Measurements from ENCODE around the gene TMCC1. TPM values are rescaled to one million over a fixed set of nuclear protein-coding genes. Genes with fewer than 3 reads are reported as not detected.
"Not testable (repeated sequence)": the region's sequence is repeated elsewhere in the genome, so short reads cannot be mapped to it uniquely, and the experiment has no call there.

Gene TMCC1
- total RNA-seq, 1 donor from 2014 or later, result 16.7 TPM

DNA sequence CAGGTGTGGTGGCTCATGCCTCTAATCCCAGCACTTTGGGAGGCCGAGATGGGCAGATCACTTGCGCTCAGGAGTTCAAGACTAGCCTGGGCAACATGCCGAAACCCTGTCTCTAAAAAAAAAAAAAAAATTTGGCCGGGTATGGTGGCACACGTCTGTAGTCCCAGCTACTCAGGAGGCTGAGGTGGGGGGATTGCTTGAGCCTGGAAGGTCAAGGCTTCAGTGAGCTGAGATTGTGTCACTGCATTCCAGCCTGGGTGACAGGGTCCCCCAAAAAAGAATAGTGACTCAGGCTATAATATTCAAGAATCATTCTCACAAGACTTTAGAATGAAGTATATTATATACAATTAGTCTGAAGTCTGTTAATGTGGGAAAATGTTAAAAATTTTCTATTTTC lies 216.5 kb downstream of the TMCC1 start:
- no peaks in the 10 kb centered on the region for H3K9me3 ChIP-seq
- no peak overlapping the region for H3K4me3 ChIP-seq
- no peak overlapping the region for H3K27ac ChIP-seq
- DNase-seq (ENCODE audit: extremely low spot score in 2 of 2), result no peak
- TF ChIP-seq POLR2A (IDR thresholded peaks at IDR 0.05) (no peak), POLR2AphosphoS5 (IDR thresholded peaks at IDR 0.05; ENCODE audit: insufficient read depth in 1 of 2, low read depth in 1 of 2) (no peak)
- TF ChIP-seq, protein P1, sequence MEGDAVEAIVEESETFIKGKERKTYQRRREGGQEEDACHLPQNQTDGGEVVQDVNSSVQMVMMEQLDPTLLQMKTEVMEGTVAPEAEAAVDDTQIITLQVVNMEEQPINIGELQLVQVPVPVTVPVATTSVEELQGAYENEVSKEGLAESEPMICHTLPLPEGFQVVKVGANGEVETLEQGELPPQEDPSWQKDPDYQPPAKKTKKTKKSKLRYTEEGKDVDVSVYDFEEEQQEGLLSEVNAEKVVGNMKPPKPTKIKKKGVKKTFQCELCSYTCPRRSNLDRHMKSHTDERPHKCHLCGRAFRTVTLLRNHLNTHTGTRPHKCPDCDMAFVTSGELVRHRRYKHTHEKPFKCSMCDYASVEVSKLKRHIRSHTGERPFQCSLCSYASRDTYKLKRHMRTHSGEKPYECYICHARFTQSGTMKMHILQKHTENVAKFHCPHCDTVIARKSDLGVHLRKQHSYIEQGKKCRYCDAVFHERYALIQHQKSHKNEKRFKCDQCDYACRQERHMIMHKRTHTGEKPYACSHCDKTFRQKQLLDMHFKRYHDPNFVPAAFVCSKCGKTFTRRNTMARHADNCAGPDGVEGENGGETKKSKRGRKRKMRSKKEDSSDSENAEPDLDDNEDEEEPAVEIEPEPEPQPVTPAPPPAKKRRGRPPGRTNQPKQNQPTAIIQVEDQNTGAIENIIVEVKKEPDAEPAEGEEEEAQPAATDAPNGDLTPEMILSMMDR (IDR thresholded peaks at IDR 0.05), result no peak
- no peaks in the 10 kb centered on the region for H3K4me1 ChIP-seq
- intact Hi-C loops (cut with DNase I), result no loop called here
- H3K27me3 ChIP-seq, result no peaks in the 10 kb centered on the region
- H3K36me3 ChIP-seq, result no peaks in the 10 kb centered on the region

- peaks cover 0 to 11% of the 10 kb centered on the region in 2 donors for H3K36me3 ChIP-seq
- H3K27ac ChIP-seq; H3K27me3 ChIP-seq; H3K9me3 ChIP-seq; H3K4me1 ChIP-seq; H3K4me3 ChIP-seq; intact Hi-C loops (cut with DNase I); DNase-seq (ENCODE audit: extremely low spot score in 2 of 2): not testable (repeated sequence)
Measured at GRCh38 chr3:129674798-129675123, 218.8 kb downstream of the TMCC1 start.

DNA sequence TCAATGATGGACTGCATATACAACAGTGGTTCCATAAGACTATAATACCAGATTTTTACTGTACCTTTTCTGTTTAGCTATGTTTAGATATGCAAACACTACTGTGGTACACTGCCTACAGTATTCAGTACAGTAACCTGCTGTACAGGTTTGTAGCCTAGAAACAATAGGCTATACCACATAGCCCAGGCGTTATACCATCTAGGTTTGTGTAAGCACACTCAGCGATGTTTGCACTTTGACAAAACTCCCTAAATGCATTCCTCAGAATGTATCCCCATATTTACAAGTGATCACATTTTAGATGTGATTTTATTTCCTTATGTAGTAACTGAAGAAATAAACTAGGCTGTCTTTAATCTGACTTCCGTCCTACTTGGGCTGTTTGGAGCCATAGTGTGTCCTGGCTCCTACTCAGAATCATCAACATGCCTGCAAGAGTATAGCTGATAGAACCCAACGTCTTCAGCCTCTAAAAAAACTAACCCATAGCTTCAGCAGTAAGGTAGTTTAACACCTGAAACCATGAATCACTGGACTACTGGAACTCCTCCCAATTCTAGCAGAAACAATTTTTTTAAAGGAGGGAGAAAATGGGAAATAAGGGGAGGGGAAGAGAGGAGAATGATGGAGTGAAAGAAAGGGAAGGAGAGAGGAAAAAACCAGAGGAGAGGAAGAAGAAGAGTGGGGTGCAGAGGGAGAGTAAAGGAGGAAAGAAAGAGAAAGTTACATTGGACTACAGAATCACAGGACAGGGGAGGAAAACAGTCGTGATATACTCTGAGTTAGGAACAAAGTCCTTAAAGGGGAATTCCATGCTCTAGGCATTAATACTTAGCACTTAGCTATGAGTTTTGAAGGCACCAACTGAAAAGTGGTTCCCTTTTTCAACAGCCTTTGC lies 219.4 kb downstream of the TMCC1 start:
- Histone ChIP-seq H3K36me3 (peaks cover 0 to 11% of the 10 kb centered on the region in 2 donors), H3K27ac (no peak overlapping the region), H3K9me3 (no peaks in the 10 kb centered on the region), H3K4me3 (no peak overlapping the region), H3K4me1 (no peaks in the 10 kb centered on the region), H3K27me3 (no peaks in the 10 kb centered on the region)
- TF ChIP-seq, protein P1 (IDR thresholded peaks at IDR 0.05), result no peak
- no peak for TF ChIP-seq POLR2AphosphoS5 (IDR thresholded peaks at IDR 0.05; ENCODE audit: insufficient read depth in 1 of 2, low read depth in 1 of 2)
- no peak for TF ChIP-seq POLR2A (IDR thresholded peaks at IDR 0.05)
- intact Hi-C loops (cut with DNase I), result no loop called here
- no peak for DNase-seq (ENCODE audit: extremely low spot score in 2 of 2)

DNA sequence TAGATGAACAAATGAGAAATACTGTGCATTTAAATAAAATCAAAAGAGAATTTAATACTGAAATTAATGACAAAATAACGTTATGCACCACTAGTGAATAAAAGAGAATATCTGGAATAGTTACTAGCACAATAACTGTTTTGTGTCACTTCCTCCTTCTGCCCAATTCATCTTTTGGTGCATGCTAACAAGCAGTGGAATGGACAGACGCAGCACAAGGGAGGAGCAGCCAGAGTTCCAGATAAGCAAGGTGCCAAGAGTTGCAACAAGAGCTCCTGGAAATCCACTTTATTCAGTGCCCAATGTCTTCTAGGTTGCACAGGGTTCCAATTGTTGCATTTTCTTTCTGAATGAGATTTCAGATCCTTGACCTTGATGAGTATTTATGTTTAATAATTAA lies 220.5 kb downstream of the TMCC1 start:
- Histone ChIP-seq H3K36me3 (peaks cover 0 to 11% of the 10 kb centered on the region in 2 donors), H3K27ac (no peak overlapping the region), H3K4me1 (no peaks in the 10 kb centered on the region), H3K27me3 (no peaks in the 10 kb centered on the region), H3K4me3 (no peak overlapping the region), H3K9me3 (no peaks in the 10 kb centered on the region)
- DNase-seq (ENCODE audit: extremely low spot score in 2 of 2), result no peak
- TF ChIP-seq, protein P1 (IDR thresholded peaks at IDR 0.05), result no peak
- TF ChIP-seq POLR2A (IDR thresholded peaks at IDR 0.05), result no peak
- no peak for TF ChIP-seq POLR2AphosphoS5 (IDR thresholded peaks at IDR 0.05; ENCODE audit: insufficient read depth in 1 of 2, low read depth in 1 of 2)
- intact Hi-C loops (cut with DNase I), result no loop called here

GRCh38 chr3:129672412-129672811 lies 221.1 kb downstream of the TMCC1 start:
- no peak for DNase-seq (ENCODE audit: extremely low spot score in 2 of 2)
- H3K4me3 ChIP-seq, result no peak overlapping the region
- no peaks in the 10 kb centered on the region for H3K4me1 ChIP-seq
- no peaks in the 10 kb centered on the region for H3K27me3 ChIP-seq
- intact Hi-C loops (cut with DNase I), result no loop called here
- H3K36me3 ChIP-seq, result peaks cover 0 to 11% of the 10 kb centered on the region in 2 donors
- TF ChIP-seq POLR2A (IDR thresholded peaks at IDR 0.05), result no peak
- TF ChIP-seq, protein P1 (IDR thresholded peaks at IDR 0.05), result no peak
- H3K27ac ChIP-seq, result no peak overlapping the region
- H3K9me3 ChIP-seq, result no peaks in the 10 kb centered on the region
